Right renal cortex interstitium (tissue), 3 donors: ENCODE data around the gene EFS. TPM values are rescaled to one million over a fixed set of nuclear protein-coding genes. Genes with fewer than 3 reads are reported as not detected.

Source experiments
- DNase-seq, 3 donors: peaks; one replicate each; pipeline ENCODE4 v3.0.0-alpha.2; 2013; ENCODE audit warnings: low read depth in 3 of 3, low spot score in 2 of 3
- polyA plus RNA-seq, 3 donors: library from polyadenylated mRNA; unstranded; fragments of 120-200 nt; gene quantifications; one replicate each; pipeline ENCODE4 v1.2.1, GENCODE V29; 2013; ENCODE audit not compliant: insufficient read length in 3 of 3

The EFS gene
- polyA plus RNA-seq, 3 donors = 28.1 to 29.7 (median 29.5) TPM

- DNase-seq = no peak
Observed at GRCh38 chr14:23307687-23308644, 57.0 kb downstream of the EFS start.

GRCh38 chr14:23307146-23307530 is 57.8 kb downstream of the EFS start:
- DNase-seq = no peak

GRCh38 chr14:23306412-23307145 is 58.4 kb downstream of the EFS start, which contains the start of gene BCL2L2:
Gene BCL2L2, plus strand, starts transcription at chr14:23306833. Its CDS starts 935 bp downstream, at chr14:23307768.
- peak in 2 of 3 donors; percentile 83 to 88 for DNase-seq

Other genes starting within 250 kb of the EFS start
- under 1 TPM; 0.08 to 0.21 (median 0.19) TPM for gene CEBPE, start 245.9 kb downstream of the EFS start, polyA plus RNA-seq
- 10 to 100 TPM; 83.4 to 94.0 (median 86.9) TPM for gene SLC7A8, start 181.5 kb downstream of the EFS start, polyA plus RNA-seq
- 1 to 10 TPM; 1.4 to 1.6 (median 1.4) TPM for gene RNF212B, start 127.2 kb downstream of the EFS start, polyA plus RNA-seq
- gene HOMEZ, start 79.0 kb downstream of the EFS start, polyA plus RNA-seq = 10 to 100 TPM; 26.5 to 28.1 (median 26.9) TPM
- 10 to 100 TPM; 19.1 to 23.4 (median 19.3) TPM for gene PPP1R3E, start 62.3 kb downstream of the EFS start, polyA plus RNA-seq
- 10 to 100 TPM; 38.8 to 41.7 (median 39.1) TPM for gene BCL2L2, start 58.3 kb downstream of the EFS start, polyA plus RNA-seq
- gene PABPN1, start 43.7 kb downstream of the EFS start, polyA plus RNA-seq = 100 to 1,000 TPM; 235 to 262 (median 252) TPM
- gene SLC22A17, start 12.3 kb downstream of the EFS start, polyA plus RNA-seq = 10 to 100 TPM; 50.0 to 51.5 (median 50.4) TPM
- not detected for gene IL25, start 7.6 kb upstream of the EFS start, polyA plus RNA-seq
- 1 to 10 TPM; 2.2 to 3.9 (median 2.9) TPM for gene CMTM5, start 11.9 kb upstream of the EFS start, polyA plus RNA-seq
- under 1 TPM; 0.18 to 0.21 (median 0.19) TPM for gene MYH6, start 43.1 kb upstream of the EFS start, polyA plus RNA-seq
- 1 to 10 TPM in 2 of 3 donors, under 1 TPM in 1; 0.25 to 6.7 (median 2.1) TPM for gene MYH7, start 70.5 kb upstream of the EFS start, polyA plus RNA-seq
- gene NGDN, start 104.5 kb upstream of the EFS start, polyA plus RNA-seq = 10 to 100 TPM; 71.4 to 81.2 (median 76.7) TPM
- gene ZFHX2, start 186.6 kb upstream of the EFS start, polyA plus RNA-seq = 1 to 10 TPM; 6.7 to 7.3 (median 7.2) TPM
- gene THTPA, start 191.1 kb upstream of the EFS start, polyA plus RNA-seq = 10 to 100 TPM; 14.2 to 18.5 (median 17.4) TPM
- gene AP1G2, start 202.6 kb upstream of the EFS start, polyA plus RNA-seq = 10 to 100 TPM; 57.6 to 67.8 (median 60.9) TPM
- gene JPH4, start 213.6 kb upstream of the EFS start, polyA plus RNA-seq = 10 to 100 TPM in 1 of 3 donors, 1 to 10 TPM in 2; 8.5 to 10.3 (median 9.1) TPM